CD14-positive monocyte (primary cell): Measurements from ENCODE around the gene ACAT1. TPM values are rescaled to one million over a fixed set of nuclear protein-coding genes. Genes with fewer than 3 reads are reported as not detected.

Experiments
- DNase-seq, 3 donors: peaks; one replicate each; pipeline ENCODE4 v3.0.0-alpha.2; 2011 to 2022
- H2AFZ ChIP-seq: 2 replicates; pipeline ENCODE4 v1.6.0; 2012; ENCODE audit warnings: mild to moderate bottlenecking, low read depth, low read length, inconsistent platforms; ENCODE audit not compliant: insufficient read depth, poor library complexity, severe bottlenecking
- H3K27ac ChIP-seq, 2 donors: 1 replicate in 1 of 2; 2 replicates in 1 of 2; pipeline ENCODE4 v1.5.1; 2012 to 2013; ENCODE audit warnings: low read length in 2 of 2, control low read depth in 1 of 2, inconsistent platforms in 1 of 2, low read depth in 1 of 2, mild to moderate bottlenecking in 1 of 2
- H3K27me3 ChIP-seq, 2 donors: one replicate each; pipeline versions ENCODE4 v1.6.0 to v1.6.1; 2011 to 2013; ENCODE audit warnings: low read length in 2 of 2; ENCODE audit not compliant: control insufficient read depth in 2 of 2, insufficient read depth in 2 of 2
- H3K36me3 ChIP-seq, 2 donors: replicated peaks in 1 of 2; 1 replicate in 1 of 2; 2 replicates in 1 of 2; pipeline versions ENCODE4 v1.5.1 to v1.6.1; 2012 to 2013; ENCODE audit warnings: low read length in 2 of 2, control low read depth in 1 of 2, inconsistent platforms in 1 of 2, mild to moderate bottlenecking in 1 of 2; ENCODE audit not compliant: insufficient read depth in 2 of 2, control insufficient read depth in 1 of 2
- H3K4me1 ChIP-seq, 2 donors: 1 replicate in 1 of 2; 2 replicates in 1 of 2; pipeline versions ENCODE4 v1.5.1 to v1.6.1; 2012 to 2013; ENCODE audit warnings: low read length in 2 of 2, control low read depth in 1 of 2, inconsistent platforms in 1 of 2, mild to moderate bottlenecking in 1 of 2, moderate library complexity in 1 of 2; ENCODE audit not compliant: insufficient read depth in 2 of 2, control insufficient read depth in 1 of 2
- H3K4me2 ChIP-seq: replicated peaks from 2 replicates; pipeline ENCODE3; 2012; ENCODE audit warnings: low read length, moderate library complexity, mild to moderate bottlenecking; ENCODE audit not compliant: poor library complexity, severe bottlenecking; ENCODE audit errors: extremely low read depth
- H3K4me3 ChIP-seq, 3 experiments: fragments of 200-600 bp in 1 of 3; sonication (generic) in 1 of 3; replicated peaks in 1 of 3; 1 replicate in 2 of 3; 2 replicates in 1 of 3; pipeline ENCODE4 v1.5.1; 2011 to 2013; ENCODE audit warnings: low read length in 3 of 3, mild to moderate bottlenecking in 3 of 3, control low read depth in 2 of 3, low read depth in 2 of 3, inconsistent platforms in 1 of 3, moderate library complexity in 1 of 3
- H3K79me2 ChIP-seq: 2 replicates; pipeline ENCODE4 v1.6.0; 2012; ENCODE audit warnings: mild to moderate bottlenecking, control low read depth, inconsistent platforms, low read length, moderate library complexity; ENCODE audit not compliant: insufficient read depth
- H3K9ac ChIP-seq: 2 replicates; pipeline ENCODE4 v1.6.0; 2017; ENCODE audit warnings: low read length, mild to moderate bottlenecking; ENCODE audit not compliant: insufficient read depth, poor library complexity, severe bottlenecking
- H3K9me3 ChIP-seq, 2 donors: replicated peaks in 1 of 2; 1 replicate in 1 of 2; 2 replicates in 1 of 2; pipeline versions ENCODE4 v1.5.1 to v1.6.1; 2012 to 2013; ENCODE audit warnings: low read length in 2 of 2, control low read depth in 1 of 2; ENCODE audit not compliant: control insufficient read depth in 1 of 2, insufficient read depth in 1 of 2
- H4K20me1 ChIP-seq: 2 replicates; pipeline ENCODE4 v1.6.0; 2012; ENCODE audit warnings: mild to moderate bottlenecking, low read length, control low read depth, moderate library complexity; ENCODE audit not compliant: insufficient read depth
- H3K27ac Mint-ChIP-seq, 7 donors: one replicate each; pipeline ENCODE4 v1.8.0; 2020; ENCODE audit warnings: mild to moderate bottlenecking in 7 of 7, mixed read lengths in 7 of 7, moderate library complexity in 6 of 7, inconsistent platforms in 2 of 7
- H3K27me3 Mint-ChIP-seq, 3 donors: one replicate each; pipeline ENCODE4 v1.8.0; 2021 to 2022; ENCODE audit warnings: low read depth in 3 of 3, mild to moderate bottlenecking in 3 of 3, mixed read lengths in 3 of 3, moderate library complexity in 3 of 3, inconsistent platforms in 1 of 3
- H3K36me3 Mint-ChIP-seq, 2 donors: one replicate each; pipeline ENCODE4 v1.8.0; 2020; ENCODE audit warnings: mixed read lengths in 2 of 2, inconsistent platforms in 1 of 2, mild to moderate bottlenecking in 1 of 2
- H3K4me1 Mint-ChIP-seq: one replicate; pipeline ENCODE4 v1.8.0; 2020; ENCODE audit warnings: mild to moderate bottlenecking, mixed read lengths
- H3K4me3 Mint-ChIP-seq, 2 donors: one replicate each; pipeline ENCODE4 v1.8.0; 2020; ENCODE audit warnings: mild to moderate bottlenecking in 2 of 2, mixed read lengths in 2 of 2, moderate library complexity in 1 of 2
- H3K9me3 Mint-ChIP-seq, 7 donors: one replicate each; pipeline ENCODE4 v1.8.0; 2020 to 2022; ENCODE audit warnings: mixed read lengths in 7 of 7, mild to moderate bottlenecking in 6 of 7, moderate library complexity in 6 of 7, inconsistent platforms in 2 of 7
- CTCF ChIP-seq: fragments of 200-600 bp; IDR thresholded peaks from one replicate; pipeline ENCODE4 v1.8.0; 2022; ENCODE audit warnings: antibody characterized with exemption, mild to moderate bottlenecking
- WGBS: methylation state at CpG from one replicate; pipeline ENCODE4 v1.1.5; 2013; ENCODE audit warnings: missing lambda C conversion rate; ENCODE audit not compliant: insufficient coverage; 5-methylcytosine and 5-hydroxymethylcytosine counted together
- intact Hi-C, 2 donors: fragments of 100-400 bp; cut with micrococcal nuclease; formaldehyde crosslinking; loops; one replicate each; pipeline versions ENCODE4 v1.15.0 to v1.15.1; 2023
- polyA plus RNA-seq, 3 donors: library from polyadenylated mRNA; depleted of rRNA in 1 of 3; unstranded in 2 of 3; stranded (reverse) in 1 of 3; fragments of 300-500 nt in 2 of 3; fragments of >200 nt in 1 of 3; fragmentation: Illumina TruSeq in 2 of 3; gene quantifications; 1 replicate in 2 of 3; 2 replicates in 1 of 3; pipeline ENCODE4 v1.2.3, GENCODE V29; 2012 to 2021

The ACAT1 gene
- polyA plus RNA-seq, 3 donors: 13.6 to 24.1 (median 22.3) TPM

GRCh38 chr11:108135845-108136544, 14.6 kb downstream of the ACAT1 start:
- DNase-seq: no peak
- Histone ChIP-seq H3K4me1 (no peaks in the 10 kb centered on the region), H3K9me3 (no peaks in the 10 kb centered on the region), H3K36me3 (peaks cover 27 to 75% of the 10 kb centered on the region in 2 donors), H3K79me2 (no peaks in the 10 kb centered on the region), H3K27me3 (no peaks in the 10 kb centered on the region), H4K20me1 (no peaks in the 10 kb centered on the region), H3K27ac (no peak overlapping the region), H3K4me3 (no peak overlapping the region), H3K4me2 (no peak overlapping the region), H2AFZ (no peak overlapping the region), H3K9ac (no peak overlapping the region)
- H3K9me3 Mint-ChIP-seq: no peaks in the 10 kb centered on the region
- intact Hi-C loops: no loop called here
- H3K4me3 Mint-ChIP-seq: no peak overlapping the region
- H3K36me3 Mint-ChIP-seq: peaks cover 38 to 61% of the 10 kb centered on the region in 2 donors
- no peaks in the 10 kb centered on the region for H3K27me3 Mint-ChIP-seq
- H3K27ac Mint-ChIP-seq: no peak overlapping the region
- WGBS: 60% methylated on average over 1 of the region's 2 CpGs
- no peak for TF ChIP-seq CTCF
- no peaks in the 10 kb centered on the region for H3K4me1 Mint-ChIP-seq

- H3K9ac ChIP-seq: no peak overlapping the region
- H3K4me2 ChIP-seq: no peak overlapping the region
- peaks cover 34 to 81% of the 10 kb centered on the region in 2 donors for H3K36me3 ChIP-seq
- Mint-ChIP-seq H3K27ac (no peak overlapping the region), H3K9me3 (no peaks in the 10 kb centered on the region), H3K36me3 (peaks cover 44 to 69% of the 10 kb centered on the region in 2 donors), H3K4me1 (no peaks in the 10 kb centered on the region), H3K27me3 (no peaks in the 10 kb centered on the region), H3K4me3 (no peak overlapping the region)
- no peak for TF ChIP-seq CTCF
- no peaks in the 10 kb centered on the region for H3K4me1 ChIP-seq
- H3K9me3 ChIP-seq: no peaks in the 10 kb centered on the region
- no peaks in the 10 kb centered on the region for H3K79me2 ChIP-seq
- no peak overlapping the region for H3K4me3 ChIP-seq
- no peak overlapping the region for H2AFZ ChIP-seq
- H3K27ac ChIP-seq: no peak overlapping the region
- intact Hi-C loops: no loop called here
- no peaks in the 10 kb centered on the region for H3K27me3 ChIP-seq
- H4K20me1 ChIP-seq: no peaks in the 10 kb centered on the region
- 86% methylated on average over 1 of the region's 1 CpG for WGBS
- no peak for DNase-seq
Measured at GRCh38 chr11:108137212-108137611, 15.8 kb downstream of the ACAT1 start.
